ENCODE measurements around the gene BCAS4.

- no peak for TF ChIP-seq CTCF (IDR thresholded peaks at IDR 0.05)
- TF ChIP-seq, protein P1, sequence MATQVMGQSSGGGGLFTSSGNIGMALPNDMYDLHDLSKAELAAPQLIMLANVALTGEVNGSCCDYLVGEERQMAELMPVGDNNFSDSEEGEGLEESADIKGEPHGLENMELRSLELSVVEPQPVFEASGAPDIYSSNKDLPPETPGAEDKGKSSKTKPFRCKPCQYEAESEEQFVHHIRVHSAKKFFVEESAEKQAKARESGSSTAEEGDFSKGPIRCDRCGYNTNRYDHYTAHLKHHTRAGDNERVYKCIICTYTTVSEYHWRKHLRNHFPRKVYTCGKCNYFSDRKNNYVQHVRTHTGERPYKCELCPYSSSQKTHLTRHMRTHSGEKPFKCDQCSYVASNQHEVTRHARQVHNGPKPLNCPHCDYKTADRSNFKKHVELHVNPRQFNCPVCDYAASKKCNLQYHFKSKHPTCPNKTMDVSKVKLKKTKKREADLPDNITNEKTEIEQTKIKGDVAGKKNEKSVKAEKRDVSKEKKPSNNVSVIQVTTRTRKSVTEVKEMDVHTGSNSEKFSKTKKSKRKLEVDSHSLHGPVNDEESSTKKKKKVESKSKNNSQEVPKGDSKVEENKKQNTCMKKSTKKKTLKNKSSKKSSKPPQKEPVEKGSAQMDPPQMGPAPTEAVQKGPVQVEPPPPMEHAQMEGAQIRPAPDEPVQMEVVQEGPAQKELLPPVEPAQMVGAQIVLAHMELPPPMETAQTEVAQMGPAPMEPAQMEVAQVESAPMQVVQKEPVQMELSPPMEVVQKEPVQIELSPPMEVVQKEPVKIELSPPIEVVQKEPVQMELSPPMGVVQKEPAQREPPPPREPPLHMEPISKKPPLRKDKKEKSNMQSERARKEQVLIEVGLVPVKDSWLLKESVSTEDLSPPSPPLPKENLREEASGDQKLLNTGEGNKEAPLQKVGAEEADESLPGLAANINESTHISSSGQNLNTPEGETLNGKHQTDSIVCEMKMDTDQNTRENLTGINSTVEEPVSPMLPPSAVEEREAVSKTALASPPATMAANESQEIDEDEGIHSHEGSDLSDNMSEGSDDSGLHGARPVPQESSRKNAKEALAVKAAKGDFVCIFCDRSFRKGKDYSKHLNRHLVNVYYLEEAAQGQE (IDR thresholded peaks at IDR 0.05; ENCODE audit: insufficient read depth in 1 of 2, low read depth in 2 of 2, low read length in 1 of 2) = no peak
- no peak for TF ChIP-seq POLR2AphosphoS5 (IDR thresholded peaks at IDR 0.05; ENCODE audit: low read depth, low read length)
- no peak for TF ChIP-seq SIN3A (IDR thresholded peaks at IDR 0.05; ENCODE audit: borderline replicate concordance, insufficient read depth, low read depth, low read length)
Observed at GRCh38 chr20:50819349-50819748, 24.5 kb downstream of the BCAS4 start.

Measured in Panc1 (cell line).